GM12878 (cell line): Measurements from ENCODE around the gene SLC26A1. TPM values are rescaled to one million over a fixed set of nuclear protein-coding genes. Genes with fewer than 3 reads are reported as not detected.

Experiments used
- ATAC-seq: fragments of 200-7000 bp; cut with Tn5 transposase; 3 replicates; pipeline ENCODE4 v1.9.1; 2020; ENCODE audit warnings: mild to moderate bottlenecking, moderate library complexity
- BruUV-seq: library from RNA; stranded (reverse); fragments of 400-500 nt; replicated peaks from 2 replicates; lab custom pipeline; 2021; lab: Mats Ljungman, UMichigan
- CTCF ChIA-PET: fragments of 300-600 bp; sonication (Branson Sonifier 250); formaldehyde crosslinking; extraction: SDS; loops from one replicate; lab custom pipeline; 2021; ENCODE audit warnings: inconsistent platforms; lab: Yijun Ruan, JAX
- POLR2A ChIA-PET: fragments of 350-600 bp; formaldehyde crosslinking; extraction: SDS; loops from one replicate; lab custom pipeline; 2021; ENCODE audit warnings: inconsistent platforms; lab: Charles Lee
- RAD21 ChIA-PET: fragments of 300-600 bp; sonication (Branson Sonifier 250); formaldehyde crosslinking; loops from one replicate; lab custom pipeline; 2023; ENCODE audit warnings: antibody characterized with exemption; ENCODE audit not compliant: unreplicated experiment; lab: Charles Lee
- SMC1A ChIA-PET: fragments of 300-600 bp; sonication (Branson Sonifier 250); formaldehyde crosslinking; loops from one replicate; lab custom pipeline; 2023; ENCODE audit not compliant: unreplicated experiment, uncharacterized antibody; lab: Charles Lee
- DNase-seq: peaks from one replicate; pipeline ENCODE4 v3.0.0-alpha.2; 2011; ENCODE audit warnings: low read depth, low spot score
- FAIRE-seq: peaks from 3 replicates; lab custom pipeline; 2011; peaks lifted over from hg19 to GRCh38; lab: Jason Lieb, UNC
- H2AFZ ChIP-seq: 2 replicates; pipeline ENCODE4 v1.6.0; 2011; ENCODE audit warnings: low read depth, low read length, control low read depth; ENCODE audit not compliant: control insufficient read depth
- H3K27ac ChIP-seq: 2 replicates; pipeline ENCODE4 v1.5.1; 2011; ENCODE audit warnings: control low read depth; ENCODE audit not compliant: control insufficient read depth, insufficient read depth
- H3K27me3 ChIP-seq, 2 experiments: replicated peaks in 1 of 2; 2 replicates each; pipeline versions ENCODE4 v1.6.0 to v1.6.1; 2011; ENCODE audit warnings: low read length in 1 of 2; ENCODE audit not compliant: control insufficient read depth in 2 of 2, insufficient read depth in 2 of 2
- H3K36me3 ChIP-seq, 2 experiments: 2 replicates each; pipeline ENCODE4 v1.5.1; 2011; ENCODE audit warnings: low read length in 1 of 2; ENCODE audit not compliant: control insufficient read depth in 2 of 2, insufficient read depth in 2 of 2
- H3K4me1 ChIP-seq: 2 replicates; pipeline ENCODE4 v1.6.1; 2011; ENCODE audit warnings: mild to moderate bottlenecking, low read length, moderate library complexity, mixed read lengths; ENCODE audit not compliant: control insufficient read depth, insufficient read depth
- H3K4me2 ChIP-seq: 2 replicates; pipeline ENCODE4 v1.6.0; 2011; ENCODE audit warnings: control low read depth; ENCODE audit not compliant: control insufficient read depth, insufficient read depth
- H3K4me3 ChIP-seq: fragments of 200-600 bp; sonication (generic); 2 replicates; pipeline ENCODE4 v1.5.1; 2016
- H3K79me2 ChIP-seq: 2 replicates; pipeline ENCODE4 v1.6.0; 2011; ENCODE audit warnings: low read length; ENCODE audit not compliant: control insufficient read depth, insufficient read depth
- H3K9ac ChIP-seq: 2 replicates; pipeline ENCODE4 v1.8.0; 2011; ENCODE audit warnings: low read length, control low read depth, mixed read lengths; ENCODE audit not compliant: control insufficient read depth, insufficient read depth
- H3K9me3 ChIP-seq: replicated peaks from 3 replicates; pipeline ENCODE4 v1.5.1; 2011; ENCODE audit warnings: mild to moderate bottlenecking, low read length; ENCODE audit not compliant: control insufficient read depth, insufficient read depth
- H4K20me1 ChIP-seq: 2 replicates; pipeline ENCODE4 v1.6.0; 2011; ENCODE audit not compliant: control insufficient read depth, insufficient read depth
- BCL11A ChIP-seq: IDR thresholded peaks from 2 replicates; pipeline ENCODE4 v1.6.1; 2011; ENCODE audit warnings: low read depth, low read length
- CEBPB ChIP-seq, 2 experiments: fragments of 150-350 bp in 1 of 2; IDR thresholded peaks; 2 replicates each; pipeline ENCODE4 v1.6.1; 2012 to 2014; ENCODE audit warnings: low read depth in 2 of 2, low read length in 2 of 2, borderline replicate concordance in 1 of 2, inconsistent platforms in 1 of 2
- FOXM1 ChIP-seq: IDR thresholded peaks from 2 replicates; pipeline ENCODE4 v1.6.1; 2012; ENCODE audit warnings: low read depth, mild to moderate bottlenecking, inconsistent platforms, low read length, moderate library complexity
- KAT2A ChIP-seq: conservative IDR thresholded peaks from 2 replicates; pipeline ENCODE4 v1.6.1; 2011; ENCODE audit warnings: low read depth, low read length; ENCODE audit not compliant: control insufficient read depth
- PAX8 ChIP-seq: fragments of 450-650 bp; IDR thresholded peaks from 2 replicates; pipeline ENCODE4 v1.6.1; 2017; ENCODE audit warnings: mild to moderate bottlenecking, moderate library complexity
- PML ChIP-seq: IDR thresholded peaks from 2 replicates; pipeline ENCODE4 v1.6.1; 2012; ENCODE audit warnings: low read length, inconsistent platforms
- RUNX3 ChIP-seq: IDR thresholded peaks from 2 replicates; pipeline ENCODE4 v1.6.1; 2012; ENCODE audit warnings: low read length, inconsistent platforms
- YBX1 ChIP-seq: fragments of 450-650 bp; IDR thresholded peaks from 2 replicates; pipeline ENCODE4 v1.6.1; 2016; ENCODE audit warnings: antibody characterized with exemption
- whole genome bisulfite sequencing: methylation state at CpG from one replicate; pipeline ENCODE4 v1.1.6; 2016; ENCODE audit warnings: low lambda C conversion rate; ENCODE audit not compliant: insufficient replicate concordance, insufficient coverage; ENCODE audit errors: missing lambda C conversion rate; 5-methylcytosine and 5-hydroxymethylcytosine counted together
- in situ Hi-C: fragments of 300-500 bp; cut with MboI; formaldehyde crosslinking; loops from 9 replicates; pipeline ENCODE4 v1.14.3; 2018; ENCODE audit warnings: mixed read lengths
- intact Hi-C: fragments of 100-400 bp; cut with micrococcal nuclease; formaldehyde crosslinking; loops from one replicate; pipeline ENCODE4 v1.14.2; 2022; ENCODE audit not compliant: unreplicated experiment
- polyA plus RNA-seq, 11 experiments: library from polyadenylated mRNA; depleted of rRNA in 4 of 11; unstranded in 6 of 11; stranded (reverse) in 5 of 11; fragments of >200 nt; fragmentation: Nextera tagmentation in 4 of 11; fragmentation: Illumina TruSeq in 1 of 11; extraction: Ambion mirVana in 4 of 11; extraction: Trizol in 1 of 11; gene quantifications; 1 replicate in 1 of 11; 2 replicates in 10 of 11; pipeline versions ENCODE4 v1.2.1 to v1.2.3, GENCODE V29; 2011 to 2016; ENCODE audit warnings: inconsistent platforms in 2 of 11, missing spikeins in 2 of 11, low read depth in 1 of 11
- total RNA-seq, 4 experiments: library from RNA; depleted of rRNA in 3 of 4; stranded (reverse); fragments of >200 nt in 3 of 4; fragmentation: Illumina TruSeq in 1 of 4; extraction: Trizol in 1 of 4; gene quantifications; 2 replicates each; pipeline versions ENCODE4 v1.2.1 to v1.2.3, GENCODE V29; 2013 to 2021
- TF ChIP-seq, protein P1 (sequence below): fragments of 450-650 bp; IDR thresholded peaks from 2 replicates; pipeline ENCODE4 v1.6.1; 2017; ENCODE audit warnings: mild to moderate bottlenecking, moderate library complexity
- TF ChIP-seq, protein P2 (sequence below): IDR thresholded peaks from 2 replicates; pipeline ENCODE4 v1.6.1; 2012; ENCODE audit warnings: improper control_type of control experiment, low read depth, low read length; ENCODE audit not compliant: insufficient replicate concordance
- TF ChIP-seq, protein P3 (sequence below): fragments of 450-650 bp; IDR thresholded peaks from 2 replicates; pipeline ENCODE4 v1.6.1; 2016; ENCODE audit warnings: mild to moderate bottlenecking, moderate library complexity, borderline replicate concordance

The SLC26A1 gene
- total and polyA plus RNA-seq, 10 of the 15 experiments (the other 5 are each of a cell fraction or from before 2014, with no cell fraction given) = 0.05 to 0.96 (median 0.28) TPM; not detected in 5

DNA sequence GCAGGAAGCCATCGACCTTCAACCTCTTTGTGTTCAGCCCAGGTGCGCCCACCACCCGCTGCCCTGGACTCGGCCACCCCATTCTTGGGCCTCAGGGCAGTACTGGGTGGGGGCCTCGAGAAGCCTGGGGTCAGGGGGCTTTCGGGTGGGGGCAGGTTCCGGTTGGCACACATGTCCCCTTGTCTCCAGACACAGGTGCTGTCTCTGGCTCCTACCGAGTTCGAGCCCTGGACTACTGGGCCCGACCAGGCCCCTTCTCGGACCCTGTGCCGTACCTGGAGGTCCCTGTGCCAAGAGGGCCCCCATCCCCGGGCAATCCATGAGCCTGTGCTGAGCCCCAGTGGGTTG is 10.8 kb upstream of the SLC26A1 start:
- in situ Hi-C loops = no loop called here
- peaks cover 0 to 2% of the 10 kb centered on the region in 2 experiments; a peak in 3 of 4 replicates for H3K27me3 ChIP-seq
- 44% methylated on average over 10 of the region's 13 CpGs for whole genome bisulfite sequencing
- no peaks in the 10 kb centered on the region for H4K20me1 ChIP-seq
- no peak overlapping the region for H3K9ac ChIP-seq
- H3K79me2 ChIP-seq = no peaks in the 10 kb centered on the region
- DNase-seq (no peak), FAIRE-seq (no peak), ATAC-seq (no peak)
- RAD21 ChIA-PET = no interaction called here
- intact Hi-C loops = no loop called here
- H3K36me3 ChIP-seq = no peaks in the 10 kb centered on the region
- H2AFZ ChIP-seq = no peak overlapping the region
- SMC1A ChIA-PET = no interaction called here
- H3K9me3 ChIP-seq = no peaks in the 10 kb centered on the region; the same call in 2 of the 3 replicates
- CTCF ChIA-PET = no interaction called here
- H3K4me1 ChIP-seq = peaks cover 3% of the 10 kb centered on the region; the same call in 1 of the 2 replicates
- no peak overlapping the region for H3K4me2 ChIP-seq
- no peak overlapping the region for H3K4me3 ChIP-seq
- no peak overlapping the region for H3K27ac ChIP-seq
- no TSS peak for BruUV-seq
- POLR2A ChIA-PET = no interaction called here
- TF ChIP-seq PML = no peak
- no peak for TF ChIP-seq CEBPB (IDR thresholded peaks at IDR 0.05; ENCODE audit: borderline replicate concordance in 1 of 2, low read depth in 2 of 2, low read length in 2 of 2)
- TF ChIP-seq FOXM1 = no peak
- TF ChIP-seq, protein P1, sequence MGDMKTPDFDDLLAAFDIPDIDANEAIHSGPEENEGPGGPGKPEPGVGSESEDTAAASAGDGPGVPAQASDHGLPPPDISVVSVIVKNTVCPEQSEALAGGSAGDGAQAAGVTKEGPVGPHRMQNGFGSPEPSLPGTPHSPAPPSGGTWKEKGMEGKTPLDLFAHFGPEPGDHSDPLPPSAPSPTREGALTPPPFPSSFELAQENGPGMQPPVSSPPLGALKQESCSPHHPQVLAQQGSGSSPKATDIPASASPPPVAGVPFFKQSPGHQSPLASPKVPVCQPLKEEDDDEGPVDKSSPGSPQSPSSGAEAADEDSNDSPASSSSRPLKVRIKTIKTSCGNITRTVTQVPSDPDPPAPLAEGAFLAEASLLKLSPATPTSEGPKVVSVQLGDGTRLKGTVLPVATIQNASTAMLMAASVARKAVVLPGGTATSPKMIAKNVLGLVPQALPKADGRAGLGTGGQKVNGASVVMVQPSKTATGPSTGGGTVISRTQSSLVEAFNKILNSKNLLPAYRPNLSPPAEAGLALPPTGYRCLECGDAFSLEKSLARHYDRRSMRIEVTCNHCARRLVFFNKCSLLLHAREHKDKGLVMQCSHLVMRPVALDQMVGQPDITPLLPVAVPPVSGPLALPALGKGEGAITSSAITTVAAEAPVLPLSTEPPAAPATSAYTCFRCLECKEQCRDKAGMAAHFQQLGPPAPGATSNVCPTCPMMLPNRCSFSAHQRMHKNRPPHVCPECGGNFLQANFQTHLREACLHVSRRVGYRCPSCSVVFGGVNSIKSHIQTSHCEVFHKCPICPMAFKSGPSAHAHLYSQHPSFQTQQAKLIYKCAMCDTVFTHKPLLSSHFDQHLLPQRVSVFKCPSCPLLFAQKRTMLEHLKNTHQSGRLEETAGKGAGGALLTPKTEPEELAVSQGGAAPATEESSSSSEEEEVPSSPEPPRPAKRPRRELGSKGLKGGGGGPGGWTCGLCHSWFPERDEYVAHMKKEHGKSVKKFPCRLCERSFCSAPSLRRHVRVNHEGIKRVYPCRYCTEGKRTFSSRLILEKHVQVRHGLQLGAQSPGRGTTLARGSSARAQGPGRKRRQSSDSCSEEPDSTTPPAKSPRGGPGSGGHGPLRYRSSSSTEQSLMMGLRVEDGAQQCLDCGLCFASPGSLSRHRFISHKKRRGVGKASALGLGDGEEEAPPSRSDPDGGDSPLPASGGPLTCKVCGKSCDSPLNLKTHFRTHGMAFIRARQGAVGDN = no peak
- TF ChIP-seq KAT2A = no peak
- TF ChIP-seq, protein P2, sequence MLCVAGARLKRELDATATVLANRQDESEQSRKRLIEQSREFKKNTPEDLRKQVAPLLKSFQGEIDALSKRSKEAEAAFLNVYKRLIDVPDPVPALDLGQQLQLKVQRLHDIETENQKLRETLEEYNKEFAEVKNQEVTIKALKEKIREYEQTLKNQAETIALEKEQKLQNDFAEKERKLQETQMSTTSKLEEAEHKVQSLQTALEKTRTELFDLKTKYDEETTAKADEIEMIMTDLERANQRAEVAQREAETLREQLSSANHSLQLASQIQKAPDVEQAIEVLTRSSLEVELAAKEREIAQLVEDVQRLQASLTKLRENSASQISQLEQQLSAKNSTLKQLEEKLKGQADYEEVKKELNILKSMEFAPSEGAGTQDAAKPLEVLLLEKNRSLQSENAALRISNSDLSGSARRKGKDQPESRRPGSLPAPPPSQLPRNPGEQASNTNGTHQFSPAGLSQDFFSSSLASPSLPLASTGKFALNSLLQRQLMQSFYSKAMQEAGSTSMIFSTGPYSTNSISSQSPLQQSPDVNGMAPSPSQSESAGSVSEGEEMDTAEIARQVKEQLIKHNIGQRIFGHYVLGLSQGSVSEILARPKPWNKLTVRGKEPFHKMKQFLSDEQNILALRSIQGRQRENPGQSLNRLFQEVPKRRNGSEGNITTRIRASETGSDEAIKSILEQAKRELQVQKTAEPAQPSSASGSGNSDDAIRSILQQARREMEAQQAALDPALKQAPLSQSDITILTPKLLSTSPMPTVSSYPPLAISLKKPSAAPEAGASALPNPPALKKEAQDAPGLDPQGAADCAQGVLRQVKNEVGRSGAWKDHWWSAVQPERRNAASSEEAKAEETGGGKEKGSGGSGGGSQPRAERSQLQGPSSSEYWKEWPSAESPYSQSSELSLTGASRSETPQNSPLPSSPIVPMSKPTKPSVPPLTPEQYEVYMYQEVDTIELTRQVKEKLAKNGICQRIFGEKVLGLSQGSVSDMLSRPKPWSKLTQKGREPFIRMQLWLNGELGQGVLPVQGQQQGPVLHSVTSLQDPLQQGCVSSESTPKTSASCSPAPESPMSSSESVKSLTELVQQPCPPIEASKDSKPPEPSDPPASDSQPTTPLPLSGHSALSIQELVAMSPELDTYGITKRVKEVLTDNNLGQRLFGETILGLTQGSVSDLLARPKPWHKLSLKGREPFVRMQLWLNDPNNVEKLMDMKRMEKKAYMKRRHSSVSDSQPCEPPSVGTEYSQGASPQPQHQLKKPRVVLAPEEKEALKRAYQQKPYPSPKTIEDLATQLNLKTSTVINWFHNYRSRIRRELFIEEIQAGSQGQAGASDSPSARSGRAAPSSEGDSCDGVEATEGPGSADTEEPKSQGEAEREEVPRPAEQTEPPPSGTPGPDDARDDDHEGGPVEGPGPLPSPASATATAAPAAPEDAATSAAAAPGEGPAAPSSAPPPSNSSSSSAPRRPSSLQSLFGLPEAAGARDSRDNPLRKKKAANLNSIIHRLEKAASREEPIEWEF = no peak
- no peak for TF ChIP-seq YBX1
- TF ChIP-seq PAX8 = no peak
- TF ChIP-seq, protein P3, sequence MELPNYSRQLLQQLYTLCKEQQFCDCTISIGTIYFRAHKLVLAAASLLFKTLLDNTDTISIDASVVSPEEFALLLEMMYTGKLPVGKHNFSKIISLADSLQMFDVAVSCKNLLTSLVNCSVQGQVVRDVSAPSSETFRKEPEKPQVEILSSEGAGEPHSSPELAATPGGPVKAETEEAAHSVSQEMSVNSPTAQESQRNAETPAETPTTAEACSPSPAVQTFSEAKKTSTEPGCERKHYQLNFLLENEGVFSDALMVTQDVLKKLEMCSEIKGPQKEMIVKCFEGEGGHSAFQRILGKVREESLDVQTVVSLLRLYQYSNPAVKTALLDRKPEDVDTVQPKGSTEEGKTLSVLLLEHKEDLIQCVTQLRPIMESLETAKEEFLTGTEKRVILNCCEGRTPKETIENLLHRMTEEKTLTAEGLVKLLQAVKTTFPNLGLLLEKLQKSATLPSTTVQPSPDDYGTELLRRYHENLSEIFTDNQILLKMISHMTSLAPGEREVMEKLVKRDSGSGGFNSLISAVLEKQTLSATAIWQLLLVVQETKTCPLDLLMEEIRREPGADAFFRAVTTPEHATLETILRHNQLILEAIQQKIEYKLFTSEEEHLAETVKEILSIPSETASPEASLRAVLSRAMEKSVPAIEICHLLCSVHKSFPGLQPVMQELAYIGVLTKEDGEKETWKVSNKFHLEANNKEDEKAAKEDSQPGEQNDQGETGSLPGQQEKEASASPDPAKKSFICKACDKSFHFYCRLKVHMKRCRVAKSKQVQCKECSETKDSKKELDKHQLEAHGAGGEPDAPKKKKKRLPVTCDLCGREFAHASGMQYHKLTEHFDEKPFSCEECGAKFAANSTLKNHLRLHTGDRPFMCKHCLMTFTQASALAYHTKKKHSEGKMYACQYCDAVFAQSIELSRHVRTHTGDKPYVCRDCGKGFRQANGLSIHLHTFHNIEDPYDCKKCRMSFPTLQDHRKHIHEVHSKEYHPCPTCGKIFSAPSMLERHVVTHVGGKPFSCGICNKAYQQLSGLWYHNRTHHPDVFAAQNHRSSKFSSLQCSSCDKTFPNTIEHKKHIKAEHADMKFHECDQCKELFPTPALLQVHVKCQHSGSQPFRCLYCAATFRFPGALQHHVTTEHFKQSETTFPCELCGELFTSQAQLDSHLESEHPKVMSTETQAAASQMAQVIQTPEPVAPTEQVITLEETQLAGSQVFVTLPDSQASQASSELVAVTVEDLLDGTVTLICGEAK = no peak
- no peak for TF ChIP-seq RUNX3
- no peak for TF ChIP-seq BCL11A
